Measurements from ENCODE around the gene SPN. TPM values are rescaled to one million over a fixed set of nuclear protein-coding genes. Genes with fewer than 3 reads are reported as not detected.

SPN gene
- polyA plus RNA-seq, 2 of the 4 experiments (the other 2 are of a cell fraction): 0.03 TPM; not detected in 1

DNA sequence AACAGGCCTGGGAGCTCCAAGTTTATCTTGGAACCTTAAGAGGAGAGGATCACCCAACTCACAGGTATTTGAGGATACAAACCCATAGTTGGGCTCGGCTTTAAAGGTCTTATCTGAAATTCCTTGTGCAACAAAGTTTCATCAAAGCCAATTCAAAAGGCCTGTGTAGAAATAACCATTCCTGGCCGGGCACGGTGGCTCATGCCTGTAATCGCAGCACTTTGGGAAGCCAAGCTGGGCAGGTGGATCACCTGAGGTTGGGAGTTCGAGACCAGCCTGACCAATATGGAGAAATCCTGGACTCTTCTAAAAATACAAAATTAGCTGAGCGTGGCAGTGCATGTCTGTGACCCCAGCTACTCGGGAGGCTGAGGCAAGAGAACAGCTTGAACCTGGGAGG is 54.1 kb downstream of the SPN start:
- Histone ChIP-seq H3K4me2 (no peak overlapping the region), H3K4me3 (no peak overlapping the region), H3K9me3 (no peaks in the 10 kb centered on the region), H3K4me1 (no peaks in the 10 kb centered on the region), H3K27ac (no peak overlapping the region)
- DNase-seq (ENCODE audit: low read depth in 1 of 2, low spot score in 1 of 2) (no peak), FAIRE-seq (no peak), ATAC-seq (no peak)
- CTCF ChIA-PET: interaction anchor here (1.2 to 4.7 kb wide), 6 partner anchors 11 to 316 kb away, joined by 3 to 33 read pairs (median 7); no protein-coding TSS in a partner anchor
- POLR2A ChIA-PET: no interaction called here
- WGBS (ENCODE audit: missing lambda C conversion rate): 71% methylated on average over 7 of the region's 7 CpGs
- TF ChIP-seq, protein P1, sequence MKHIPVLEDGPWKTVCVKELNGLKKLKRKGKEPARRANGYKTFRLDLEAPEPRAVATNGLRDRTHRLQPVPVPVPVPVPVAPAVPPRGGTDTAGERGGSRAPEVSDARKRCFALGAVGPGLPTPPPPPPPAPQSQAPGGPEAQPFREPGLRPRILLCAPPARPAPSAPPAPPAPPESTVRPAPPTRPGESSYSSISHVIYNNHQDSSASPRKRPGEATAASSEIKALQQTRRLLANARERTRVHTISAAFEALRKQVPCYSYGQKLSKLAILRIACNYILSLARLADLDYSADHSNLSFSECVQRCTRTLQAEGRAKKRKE (CRISPR knock-in tag; IDR thresholded peaks at IDR 0.05; ENCODE audit: low read depth): no peak
- no peak for TF ChIP-seq EHF (CRISPR knock-in tag; IDR thresholded peaks at IDR 0.05)
- no peak for TF ChIP-seq RAD21 (conservative IDR thresholded peaks at IDR 0.05 in 1 of 2, IDR thresholded peaks at IDR 0.05 in 1 of 2)
- TF ChIP-seq POLR2AphosphoS2 (conservative IDR thresholded peaks at IDR 0.05; ENCODE audit: low read length): no peak
- TF ChIP-seq, protein P2, sequence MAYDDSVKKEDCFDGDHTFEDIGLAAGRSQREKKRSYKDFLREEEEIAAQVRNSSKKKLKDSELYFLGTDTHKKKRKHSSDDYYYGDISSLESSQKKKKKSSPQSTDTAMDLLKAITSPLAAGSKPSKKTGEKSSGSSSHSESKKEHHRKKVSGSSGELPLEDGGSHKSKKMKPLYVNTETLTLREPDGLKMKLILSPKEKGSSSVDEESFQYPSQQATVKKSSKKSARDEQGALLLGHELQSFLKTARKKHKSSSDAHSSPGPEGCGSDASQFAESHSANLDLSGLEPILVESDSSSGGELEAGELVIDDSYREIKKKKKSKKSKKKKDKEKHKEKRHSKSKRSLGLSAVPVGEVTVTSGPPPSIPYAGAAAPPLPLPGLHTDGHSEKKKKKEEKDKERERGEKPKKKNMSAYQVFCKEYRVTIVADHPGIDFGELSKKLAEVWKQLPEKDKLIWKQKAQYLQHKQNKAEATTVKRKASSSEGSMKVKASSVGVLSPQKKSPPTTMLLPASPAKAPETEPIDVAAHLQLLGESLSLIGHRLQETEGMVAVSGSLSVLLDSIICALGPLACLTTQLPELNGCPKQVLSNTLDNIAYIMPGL (CRISPR knock-in tag; IDR thresholded peaks at IDR 0.05; ENCODE audit: borderline replicate concordance): no peak
- TF ChIP-seq KDM1A (IDR thresholded peaks at IDR 0.05; ENCODE audit: low read depth): no peak
- TF ChIP-seq SMC3 (IDR thresholded peaks at IDR 0.05): no peak
- no peak for TF ChIP-seq NR3C1 (IDR thresholded peaks at IDR 0.05)
- TF ChIP-seq, protein P3, sequence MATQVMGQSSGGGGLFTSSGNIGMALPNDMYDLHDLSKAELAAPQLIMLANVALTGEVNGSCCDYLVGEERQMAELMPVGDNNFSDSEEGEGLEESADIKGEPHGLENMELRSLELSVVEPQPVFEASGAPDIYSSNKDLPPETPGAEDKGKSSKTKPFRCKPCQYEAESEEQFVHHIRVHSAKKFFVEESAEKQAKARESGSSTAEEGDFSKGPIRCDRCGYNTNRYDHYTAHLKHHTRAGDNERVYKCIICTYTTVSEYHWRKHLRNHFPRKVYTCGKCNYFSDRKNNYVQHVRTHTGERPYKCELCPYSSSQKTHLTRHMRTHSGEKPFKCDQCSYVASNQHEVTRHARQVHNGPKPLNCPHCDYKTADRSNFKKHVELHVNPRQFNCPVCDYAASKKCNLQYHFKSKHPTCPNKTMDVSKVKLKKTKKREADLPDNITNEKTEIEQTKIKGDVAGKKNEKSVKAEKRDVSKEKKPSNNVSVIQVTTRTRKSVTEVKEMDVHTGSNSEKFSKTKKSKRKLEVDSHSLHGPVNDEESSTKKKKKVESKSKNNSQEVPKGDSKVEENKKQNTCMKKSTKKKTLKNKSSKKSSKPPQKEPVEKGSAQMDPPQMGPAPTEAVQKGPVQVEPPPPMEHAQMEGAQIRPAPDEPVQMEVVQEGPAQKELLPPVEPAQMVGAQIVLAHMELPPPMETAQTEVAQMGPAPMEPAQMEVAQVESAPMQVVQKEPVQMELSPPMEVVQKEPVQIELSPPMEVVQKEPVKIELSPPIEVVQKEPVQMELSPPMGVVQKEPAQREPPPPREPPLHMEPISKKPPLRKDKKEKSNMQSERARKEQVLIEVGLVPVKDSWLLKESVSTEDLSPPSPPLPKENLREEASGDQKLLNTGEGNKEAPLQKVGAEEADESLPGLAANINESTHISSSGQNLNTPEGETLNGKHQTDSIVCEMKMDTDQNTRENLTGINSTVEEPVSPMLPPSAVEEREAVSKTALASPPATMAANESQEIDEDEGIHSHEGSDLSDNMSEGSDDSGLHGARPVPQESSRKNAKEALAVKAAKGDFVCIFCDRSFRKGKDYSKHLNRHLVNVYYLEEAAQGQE (IDR thresholded peaks at IDR 0.05): no peak
- TF ChIP-seq, protein P4, sequence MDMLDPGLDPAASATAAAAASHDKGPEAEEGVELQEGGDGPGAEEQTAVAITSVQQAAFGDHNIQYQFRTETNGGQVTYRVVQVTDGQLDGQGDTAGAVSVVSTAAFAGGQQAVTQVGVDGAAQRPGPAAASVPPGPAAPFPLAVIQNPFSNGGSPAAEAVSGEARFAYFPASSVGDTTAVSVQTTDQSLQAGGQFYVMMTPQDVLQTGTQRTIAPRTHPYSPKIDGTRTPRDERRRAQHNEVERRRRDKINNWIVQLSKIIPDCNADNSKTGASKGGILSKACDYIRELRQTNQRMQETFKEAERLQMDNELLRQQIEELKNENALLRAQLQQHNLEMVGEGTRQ (IDR thresholded peaks at IDR 0.05): no peak
- TF ChIP-seq, protein P5, sequence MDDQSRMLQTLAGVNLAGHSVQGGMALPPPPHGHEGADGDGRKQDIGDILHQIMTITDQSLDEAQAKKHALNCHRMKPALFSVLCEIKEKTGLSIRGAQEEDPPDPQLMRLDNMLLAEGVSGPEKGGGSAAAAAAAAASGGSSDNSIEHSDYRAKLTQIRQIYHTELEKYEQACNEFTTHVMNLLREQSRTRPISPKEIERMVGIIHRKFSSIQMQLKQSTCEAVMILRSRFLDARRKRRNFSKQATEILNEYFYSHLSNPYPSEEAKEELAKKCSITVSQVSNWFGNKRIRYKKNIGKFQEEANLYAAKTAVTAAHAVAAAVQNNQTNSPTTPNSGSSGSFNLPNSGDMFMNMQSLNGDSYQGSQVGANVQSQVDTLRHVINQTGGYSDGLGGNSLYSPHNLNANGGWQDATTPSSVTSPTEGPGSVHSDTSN (IDR thresholded peaks at IDR 0.05): no peak
- TF ChIP-seq ESRRA (IDR thresholded peaks at IDR 0.05; ENCODE audit: borderline replicate concordance, low read length): no peak
- TF ChIP-seq RARB (CRISPR knock-in tag; IDR thresholded peaks at IDR 0.05): no peak

DNA sequence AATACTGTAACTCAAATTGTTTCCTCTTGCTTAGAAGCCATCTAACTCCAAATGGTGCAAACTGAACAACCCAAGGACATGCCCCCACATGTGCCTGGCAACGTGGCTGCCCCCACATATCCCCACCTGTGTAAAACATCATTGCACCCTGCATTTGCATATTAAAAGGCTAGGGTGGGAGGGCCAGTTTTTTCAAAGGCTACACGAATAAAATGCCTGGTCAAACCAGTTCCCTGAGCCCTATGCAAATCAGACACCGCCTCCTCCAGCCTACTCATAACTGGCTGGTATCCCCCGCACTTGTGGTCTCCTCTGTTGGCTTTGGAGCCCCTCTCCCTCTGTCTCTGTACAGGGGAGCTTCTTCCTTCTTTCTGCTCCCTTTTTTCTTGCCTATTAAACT is 56.0 kb downstream of the SPN start:
- FAIRE-seq (no peak), DNase-seq (ENCODE audit: low read depth in 1 of 2, low spot score in 1 of 2) (no peak), ATAC-seq (no peak)
- H3K4me1 ChIP-seq: no peaks in the 10 kb centered on the region
- TF ChIP-seq FOSB (CRISPR knock-in tag; IDR thresholded peaks at IDR 0.05) (no peak), RCOR1 (IDR thresholded peaks at IDR 0.05; ENCODE audit: low read depth, low read length) (no peak), ZC3H11A (IDR thresholded peaks at IDR 0.05) (no peak)
- TF ChIP-seq, protein P3 (IDR thresholded peaks at IDR 0.05): no peak
- H3K9me3 ChIP-seq: no peaks in the 10 kb centered on the region
- H3K4me3 ChIP-seq: no peak overlapping the region
- CTCF ChIA-PET: interaction anchor here (0.8 to 7.1 kb wide), 5 partner anchors 9 to 312 kb away, joined by 3 to 84 read pairs (median 5); partner anchors contain the start of gene TLCD3B
- POLR2A ChIA-PET: no interaction called here
- H3K27ac ChIP-seq: no peak overlapping the region
- 30% methylated on average over 4 of the region's 4 CpGs for WGBS (ENCODE audit: missing lambda C conversion rate)
- no peak overlapping the region for H3K4me2 ChIP-seq

Measured in A549 (cell line).